GM12875 (cell line): ENCODE measurements around the gene PACC1.
A peak's percentile ranks its signal among the peaks of the same experiment; 100 is the strongest.

ENCODE experiments used
- H3K4me3 ChIP-seq: one replicate; pipeline ENCODE4 v1.5.1; 2011; ENCODE audit warnings: low read depth, low read length, control low read depth
- CTCF ChIP-seq: IDR thresholded peaks from 2 replicates; pipeline ENCODE4 v1.5.1; 2011; ENCODE audit warnings: low read depth, mild to moderate bottlenecking, control low read depth, inconsistent platforms, low read length, moderate library complexity, borderline replicate concordance; ENCODE audit not compliant: insufficient read depth

PACC1 gene

GRCh38 chr1:212430955-212431394 lies 16.3 kb upstream of the PACC1 start:
- no peak for TF ChIP-seq CTCF
- no peak overlapping the region for H3K4me3 ChIP-seq

GRCh38 chr1:212430416-212430815 lies 15.7 kb upstream of the PACC1 start:
- H3K4me3 ChIP-seq: no peak overlapping the region
- no peak for TF ChIP-seq CTCF

- H3K4me3 ChIP-seq: no peak overlapping the region
- TF ChIP-seq CTCF: no peak
Measured at GRCh38 chr1:212428496-212428895, 13.8 kb upstream of the PACC1 start.

- TF ChIP-seq CTCF: no peak
- no peak overlapping the region for H3K4me3 ChIP-seq
Measured at GRCh38 chr1:212423879-212424278, 9.2 kb upstream of the PACC1 start.

GRCh38 chr1:212421165-212421564 lies 6.5 kb upstream of the PACC1 start:
- TF ChIP-seq CTCF: no peak
- H3K4me3 ChIP-seq: no peak overlapping the region

- H3K4me3 ChIP-seq: peak overlapping the region; percentile 24
- TF ChIP-seq CTCF: no peak
Measured at GRCh38 chr1:212415107-212415841, 588 bp upstream of the PACC1 start.

GRCh38 chr1:212413902-212414327 lies 771 bp downstream of the PACC1 start:
- peak overlapping the region; percentile 83 for H3K4me3 ChIP-seq
- TF ChIP-seq CTCF: no peak
